ENCODE results near the gene EMILIN2. TPM values are rescaled to one million over a fixed set of nuclear protein-coding genes. Genes with fewer than 3 reads are reported as not detected.

EMILIN2 gene
- total RNA-seq (ENCODE audit: low replicate concordance): 1.1 and 25.3 TPM in 2 replicates

DNA sequence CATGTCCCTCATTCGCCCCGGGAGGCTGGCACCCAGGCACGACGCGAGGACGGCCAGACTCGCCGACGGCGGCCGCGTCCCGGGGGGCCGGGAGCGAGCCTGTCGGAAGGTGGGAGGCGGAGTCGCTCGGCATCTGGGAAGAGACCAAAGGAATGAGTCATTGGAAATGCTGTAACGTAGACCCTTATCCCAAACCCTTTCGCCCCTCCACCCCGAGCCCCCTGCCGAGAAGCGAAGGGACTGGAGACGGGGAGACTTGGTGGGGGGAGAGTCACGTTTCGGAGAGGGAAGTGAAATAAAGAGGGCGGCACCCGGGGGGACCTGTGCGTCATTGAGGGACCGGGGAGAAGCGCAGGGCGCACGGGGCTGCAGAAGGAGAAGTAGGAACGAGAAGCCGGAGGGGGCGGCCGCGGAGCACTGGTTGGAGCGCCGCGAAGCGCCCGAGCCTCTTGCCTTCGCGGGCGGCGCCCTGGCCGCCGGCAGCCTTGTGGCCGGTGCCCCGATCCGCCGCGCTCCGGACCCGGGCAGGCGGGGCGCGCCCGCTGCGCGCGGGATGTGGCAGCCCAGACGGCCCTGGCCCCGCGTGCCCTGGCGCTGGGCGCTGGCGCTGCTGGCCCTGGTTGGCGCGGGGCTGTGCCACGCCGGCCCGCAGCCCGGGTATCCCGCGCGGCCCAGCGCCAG lies at the start of gene EMILIN2:
TSS of gene EMILIN2 (plus strand) at position 371 of the 681 bp plus-strand sequence. CDS start at position 554, 183 bp downstream.

Other genes starting within 250 kb of the EMILIN2 start
- gene SMCHD1, start 191.3 kb upstream of the EMILIN2 start, total RNA-seq (ENCODE audit: low replicate concordance): 40.6 and 43.5 TPM in 2 replicates
- 16.4 and 16.9 TPM in 2 replicates for gene LPIN2, start 166.1 kb downstream of the EMILIN2 start, total RNA-seq (ENCODE audit: low replicate concordance)

Data from smooth muscle cell of the coronary artery (primary cell).